HepG2 (cell line): ENCODE measurements around the gene SGK1.

Source experiments
- ESRRA ChIP-seq: sonication (generic); formaldehyde crosslinking; IDR thresholded peaks from 2 replicates; pipeline ENCODE4 v1.5.1; 2020; ENCODE audit warnings: mild to moderate bottlenecking, low read depth, missing genetic modification reagents
- HOXA7 ChIP-seq: sonication (generic); formaldehyde crosslinking; IDR thresholded peaks from 2 replicates; pipeline ENCODE4 v1.8.1; 2022; ENCODE audit warnings: mild to moderate bottlenecking, missing genetic modification reagents, moderate library complexity
- MAZ ChIP-seq, 2 experiments: sonication (generic) in 1 of 2; formaldehyde crosslinking in 1 of 2; IDR thresholded peaks; 2 replicates each; pipeline versions ENCODE4 v1.5.0 to v1.6.1; 2012 to 2020; ENCODE audit warnings: low read depth in 2 of 2, mild to moderate bottlenecking in 2 of 2, borderline replicate concordance in 1 of 2, improper control_type of control experiment in 1 of 2, low read length in 1 of 2, missing genetic modification reagents in 1 of 2, moderate library complexity in 1 of 2
- PHB2 ChIP-seq: fragments of 450-650 bp; IDR thresholded peaks from 2 replicates; pipeline ENCODE4 v1.6.1; 2018; ENCODE audit not compliant: partially characterized antibody
- POLR2AphosphoS5 ChIP-seq: IDR thresholded peaks from 2 replicates; pipeline ENCODE4 v1.6.1; 2012; ENCODE audit warnings: low read depth, low read length
- SMC3 ChIP-seq: IDR thresholded peaks from 2 replicates; pipeline ENCODE4 v1.6.1; 2011; ENCODE audit warnings: low read length, improper control_type of control experiment
- SP140L ChIP-seq: sonication (generic); formaldehyde crosslinking; IDR thresholded peaks from 2 replicates; pipeline ENCODE4 v1.4.0; 2020; ENCODE audit warnings: missing genetic modification reagents, borderline replicate concordance
- SP5 ChIP-seq: IDR thresholded peaks from 2 replicates; pipeline ENCODE4 v1.6.1; 2016; ENCODE audit warnings: low read depth, borderline replicate concordance
- TAF1 ChIP-seq: sonication (generic); formaldehyde crosslinking; IDR thresholded peaks from 2 replicates; pipeline ENCODE4 v1.4.0; 2020; ENCODE audit warnings: missing genetic modification reagents
- ZNF496 ChIP-seq: sonication (generic); formaldehyde crosslinking; IDR thresholded peaks from 2 replicates; pipeline ENCODE4 v1.8.1; 2023; ENCODE audit warnings: mild to moderate bottlenecking, moderate library complexity, missing genetic modification reagents; ENCODE audit not compliant: insufficient replicate concordance
- ZNF703 ChIP-seq: sonication (generic); formaldehyde crosslinking; IDR thresholded peaks from 2 replicates; pipeline ENCODE4 v1.5.1; 2020; ENCODE audit warnings: missing genetic modification reagents, mild to moderate bottlenecking, moderate library complexity, borderline replicate concordance
- TF ChIP-seq, protein P1 (sequence below): sonication (generic); formaldehyde crosslinking; IDR thresholded peaks from 2 replicates; pipeline ENCODE4 v1.4.0; 2020; ENCODE audit warnings: missing genetic modification reagents, borderline replicate concordance
- TF ChIP-seq, protein P2 (sequence below): sonication (generic); formaldehyde crosslinking; IDR thresholded peaks from 2 replicates; pipeline ENCODE4 v1.5.0; 2020; ENCODE audit warnings: mild to moderate bottlenecking, missing genetic modification reagents, moderate library complexity

GRCh38 chr6:134293659-134294161 lies 24.2 kb downstream of the SGK1 start:
- TF ChIP-seq TAF1 (no peak), SP140L (CRISPR knock-in tag) (no peak), POLR2AphosphoS5 (no peak), ESRRA (CRISPR knock-in tag) (no peak), SMC3 (no peak), ZNF703 (CRISPR knock-in tag) (no peak), SP5 (CRISPR knock-in tag) (no peak), HOXA7 (no peak), ZNF496 (CRISPR knock-in tag) (no peak), MAZ (IDR thresholded peaks at IDR 0.05; ENCODE audit: borderline replicate concordance, low read depth, low read length) (no peak), MAZ (CRISPR knock-in tag; IDR thresholded peaks at IDR 0.05; ENCODE audit: low read depth) (no peak), PHB2 (no peak)
- TF ChIP-seq, protein P1, sequence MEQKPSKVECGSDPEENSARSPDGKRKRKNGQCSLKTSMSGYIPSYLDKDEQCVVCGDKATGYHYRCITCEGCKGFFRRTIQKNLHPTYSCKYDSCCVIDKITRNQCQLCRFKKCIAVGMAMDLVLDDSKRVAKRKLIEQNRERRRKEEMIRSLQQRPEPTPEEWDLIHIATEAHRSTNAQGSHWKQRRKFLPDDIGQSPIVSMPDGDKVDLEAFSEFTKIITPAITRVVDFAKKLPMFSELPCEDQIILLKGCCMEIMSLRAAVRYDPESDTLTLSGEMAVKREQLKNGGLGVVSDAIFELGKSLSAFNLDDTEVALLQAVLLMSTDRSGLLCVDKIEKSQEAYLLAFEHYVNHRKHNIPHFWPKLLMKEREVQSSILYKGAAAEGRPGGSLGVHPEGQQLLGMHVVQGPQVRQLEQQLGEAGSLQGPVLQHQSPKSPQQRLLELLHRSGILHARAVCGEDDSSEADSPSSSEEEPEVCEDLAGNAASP = no peak
- TF ChIP-seq, protein P2, sequence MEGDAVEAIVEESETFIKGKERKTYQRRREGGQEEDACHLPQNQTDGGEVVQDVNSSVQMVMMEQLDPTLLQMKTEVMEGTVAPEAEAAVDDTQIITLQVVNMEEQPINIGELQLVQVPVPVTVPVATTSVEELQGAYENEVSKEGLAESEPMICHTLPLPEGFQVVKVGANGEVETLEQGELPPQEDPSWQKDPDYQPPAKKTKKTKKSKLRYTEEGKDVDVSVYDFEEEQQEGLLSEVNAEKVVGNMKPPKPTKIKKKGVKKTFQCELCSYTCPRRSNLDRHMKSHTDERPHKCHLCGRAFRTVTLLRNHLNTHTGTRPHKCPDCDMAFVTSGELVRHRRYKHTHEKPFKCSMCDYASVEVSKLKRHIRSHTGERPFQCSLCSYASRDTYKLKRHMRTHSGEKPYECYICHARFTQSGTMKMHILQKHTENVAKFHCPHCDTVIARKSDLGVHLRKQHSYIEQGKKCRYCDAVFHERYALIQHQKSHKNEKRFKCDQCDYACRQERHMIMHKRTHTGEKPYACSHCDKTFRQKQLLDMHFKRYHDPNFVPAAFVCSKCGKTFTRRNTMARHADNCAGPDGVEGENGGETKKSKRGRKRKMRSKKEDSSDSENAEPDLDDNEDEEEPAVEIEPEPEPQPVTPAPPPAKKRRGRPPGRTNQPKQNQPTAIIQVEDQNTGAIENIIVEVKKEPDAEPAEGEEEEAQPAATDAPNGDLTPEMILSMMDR (CRISPR knock-in tag) = no peak
